ENCODE results near the gene PGAM2.
"Not testable (repeated sequence)": the region's sequence is repeated elsewhere in the genome, so short reads cannot be mapped to it uniquely, and the experiment has no call there.

PGAM2 gene

GRCh38 chr7:44050121-44050914, 15.0 kb downstream of the PGAM2 start:
- no peak for DNase-seq (ENCODE audit: low spot score)

DNA sequence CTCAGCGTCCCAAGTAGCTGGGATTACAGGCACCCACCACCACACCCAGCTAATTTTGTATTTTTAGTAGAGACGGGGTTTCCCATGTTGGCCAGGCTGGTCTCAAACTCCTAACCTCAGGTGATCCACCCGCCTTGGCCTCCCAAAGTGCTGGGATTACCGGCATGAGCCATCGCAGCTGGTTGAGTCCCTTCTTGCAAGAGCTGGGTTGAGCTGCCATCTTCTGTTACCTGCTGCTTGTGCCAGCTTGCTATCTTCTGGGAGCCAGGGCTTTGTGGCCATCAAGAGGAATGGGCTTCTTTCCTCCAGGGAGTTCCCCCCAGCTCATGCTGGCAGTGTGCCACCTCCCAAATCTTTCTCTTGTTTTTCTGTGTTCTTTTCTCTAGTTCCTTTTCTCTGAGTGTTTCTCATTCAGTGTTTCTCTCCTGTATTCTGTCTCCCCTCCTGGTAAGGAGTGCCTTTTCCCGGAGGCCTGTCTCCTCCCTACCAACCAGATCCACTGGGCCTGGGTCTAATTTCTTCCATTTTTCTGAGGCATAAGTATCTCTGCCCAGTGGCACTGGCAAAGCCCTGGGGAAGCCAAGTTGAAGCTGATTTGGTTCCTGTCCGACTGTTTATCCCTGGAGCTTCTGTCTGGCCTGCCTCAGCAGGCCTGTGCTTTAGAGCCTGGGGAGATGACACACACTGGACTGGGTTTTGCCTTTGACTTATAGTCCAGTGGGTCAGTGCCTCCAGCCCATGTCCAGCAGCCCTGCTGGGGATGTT, 17.2 kb downstream of the PGAM2 start:
- DNase-seq (ENCODE audit: low spot score): no peak

- DNase-seq (ENCODE audit: low spot score): no peak
Observed at GRCh38 chr7:44046321-44047061, 18.9 kb downstream of the PGAM2 start.

GRCh38 chr7:44045226-44046014, 19.9 kb downstream of the PGAM2 start:
- DNase-seq (ENCODE audit: low spot score): peak; percentile 32

DNA sequence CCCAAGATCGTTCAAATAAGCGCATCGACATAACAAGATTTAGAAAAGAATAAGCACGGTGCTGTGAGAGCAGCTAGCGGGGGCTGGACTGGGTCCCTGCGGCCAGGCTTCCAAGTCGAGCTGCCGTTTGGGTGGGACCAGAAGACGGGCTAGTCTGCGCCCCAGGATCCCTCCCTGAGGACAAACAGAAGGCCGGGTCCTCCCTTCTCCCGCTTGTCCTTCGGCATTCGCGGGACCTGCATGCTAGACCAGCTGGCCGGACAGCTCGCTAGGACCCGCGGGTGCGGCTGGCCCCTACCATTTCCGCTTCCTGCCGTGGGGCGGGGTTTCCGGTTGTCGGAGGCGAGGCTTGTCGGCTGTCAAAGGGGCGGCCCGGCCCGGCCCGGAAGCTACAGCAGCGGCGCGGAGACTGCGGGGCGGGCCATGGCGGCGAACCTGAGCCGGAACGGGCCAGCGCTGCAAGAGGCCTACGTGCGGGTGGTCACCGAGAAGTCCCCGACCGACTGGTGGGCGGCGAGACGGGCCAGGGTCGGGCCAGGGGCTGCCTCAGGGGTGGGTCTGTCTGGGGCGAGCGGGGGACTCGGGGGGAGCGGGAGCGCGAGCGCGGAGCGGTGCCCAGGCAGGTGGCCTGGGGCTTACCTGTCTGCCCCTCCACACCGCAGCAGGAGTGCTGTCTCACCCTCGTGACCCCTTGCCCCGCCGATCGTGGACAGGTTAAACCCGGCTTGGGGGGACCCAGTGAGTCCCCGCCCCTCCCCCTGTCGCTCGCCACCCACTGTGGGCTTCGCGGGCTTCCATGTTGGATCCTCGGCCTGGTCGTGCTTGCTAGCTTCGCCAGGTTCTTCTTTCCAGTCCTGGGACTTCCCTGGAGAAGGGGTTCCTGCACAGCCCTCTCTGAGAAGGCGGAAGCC, 20.8 kb downstream of the PGAM2 start, which contains the start of gene DBNL:
DBNL (plus strand) TSS at position 388 of the 911 bp plus-strand sequence; CDS start at position 424, 36 bp downstream.
- peak; percentile 87 for DNase-seq (ENCODE audit: low spot score)

DNA sequence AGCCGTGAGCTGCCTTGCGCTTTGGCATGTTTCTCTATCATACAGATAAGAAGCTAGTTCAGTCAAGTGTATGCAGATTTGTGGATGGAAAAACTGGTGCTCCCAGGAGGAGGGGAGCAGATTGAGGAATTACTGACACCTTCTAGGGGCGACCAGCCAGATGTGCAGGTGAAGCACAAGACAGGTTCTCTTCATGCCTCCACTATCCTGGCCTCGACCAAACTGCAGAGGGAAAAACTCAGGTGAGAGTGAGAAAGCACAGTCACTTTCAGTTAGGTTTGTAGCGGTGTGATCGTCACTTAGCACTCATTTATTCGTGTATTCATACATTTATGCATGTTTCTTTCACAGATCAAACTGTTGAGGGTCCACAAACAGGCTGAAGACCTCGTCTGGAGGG, 21.5 kb downstream of the PGAM2 start:
- no peak for DNase-seq (ENCODE audit: low spot score)

DNA sequence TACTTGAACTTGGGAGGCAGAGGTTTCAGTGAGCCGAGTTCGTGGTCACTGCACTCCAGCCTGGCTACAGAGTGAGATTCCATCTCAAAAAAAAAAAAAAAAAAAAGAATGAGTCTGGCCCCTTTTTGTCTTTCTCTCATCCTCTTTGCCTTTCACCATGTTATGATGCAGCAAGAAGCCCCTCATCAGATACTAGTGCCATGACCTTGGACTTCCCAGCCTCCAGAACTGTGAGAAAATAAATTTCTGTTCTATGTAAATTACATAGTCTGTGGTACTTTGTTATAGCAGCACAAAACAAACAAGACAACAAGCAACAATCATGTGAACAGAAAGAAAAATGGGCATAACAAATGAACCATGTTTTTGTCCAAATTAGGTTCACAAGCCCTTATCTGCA, 23.1 kb downstream of the PGAM2 start:
- no peak for DNase-seq (ENCODE audit: low spot score)

DNA sequence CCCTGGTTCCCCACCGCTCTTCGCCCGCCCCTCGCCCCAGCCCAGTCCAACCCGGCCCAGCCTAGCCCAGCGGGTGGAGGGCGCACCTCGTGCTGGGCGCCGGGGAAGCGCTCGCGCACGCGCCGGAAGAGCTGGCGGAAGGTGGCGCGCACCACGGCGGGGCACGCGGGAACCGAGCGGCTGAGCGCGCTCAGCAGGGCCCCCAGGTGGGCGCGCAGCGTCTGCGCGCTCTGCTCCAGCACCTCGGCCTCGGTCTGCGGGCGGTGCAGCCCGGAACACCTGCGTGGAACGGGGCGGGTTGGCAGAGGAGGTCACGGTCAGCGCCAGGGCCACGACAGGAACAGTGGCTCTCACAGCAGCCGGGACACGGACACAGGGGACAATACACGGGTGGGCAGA, 24.9 kb downstream of the PGAM2 start:
- DNase-seq (ENCODE audit: low spot score): not testable (repeated sequence)

GRCh38 chr7:44039800-44040492, 25.4 kb downstream of the PGAM2 start:
- DNase-seq (ENCODE audit: low spot score): not testable (repeated sequence)

GRCh38 chr7:44038961-44039558, 26.3 kb downstream of the PGAM2 start:
- DNase-seq (ENCODE audit: low spot score): peak; percentile 75

DNA sequence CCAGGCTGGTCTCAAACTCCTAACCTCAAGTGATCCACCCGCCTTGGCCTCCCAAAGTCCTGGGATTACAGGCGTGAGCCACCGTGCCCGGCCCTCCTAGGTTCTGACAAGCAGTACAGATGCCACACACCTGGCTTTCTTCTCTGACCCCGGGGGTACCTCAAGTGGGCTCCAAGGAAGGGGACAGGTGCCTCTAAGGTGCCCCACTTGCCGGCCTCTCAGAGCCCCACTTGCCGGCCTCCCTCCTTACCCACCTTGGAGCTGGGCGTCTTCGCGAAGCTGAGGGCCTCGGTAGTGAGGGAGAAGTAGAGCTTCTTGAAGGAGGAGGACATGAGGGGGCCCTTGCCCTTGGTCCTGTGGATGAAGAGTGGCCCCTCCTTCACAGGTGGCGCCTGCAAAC, 26.8 kb downstream of the PGAM2 start:
- DNase-seq (ENCODE audit: low spot score): not testable (repeated sequence)

DNA sequence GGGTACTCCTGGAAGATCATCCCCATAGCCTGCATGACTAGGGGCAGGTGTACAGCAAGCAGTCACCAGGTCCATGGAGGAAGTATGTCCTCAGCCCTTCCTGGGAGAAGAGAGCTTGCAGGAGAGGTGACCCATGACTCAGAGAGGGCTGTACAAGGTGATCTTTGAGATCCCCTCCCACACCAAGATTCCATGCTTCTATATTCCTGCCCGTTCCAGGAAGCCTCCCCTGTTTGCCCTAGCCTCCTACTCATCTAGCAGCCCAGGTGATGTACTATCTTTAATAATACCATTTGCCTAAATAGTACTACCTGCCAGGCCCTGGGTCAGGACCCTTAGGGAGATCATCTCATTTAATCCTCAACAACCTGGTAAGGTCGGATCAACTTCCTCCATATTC, 27.4 kb downstream of the PGAM2 start:
- DNase-seq (ENCODE audit: low spot score): not testable (repeated sequence)

DNA sequence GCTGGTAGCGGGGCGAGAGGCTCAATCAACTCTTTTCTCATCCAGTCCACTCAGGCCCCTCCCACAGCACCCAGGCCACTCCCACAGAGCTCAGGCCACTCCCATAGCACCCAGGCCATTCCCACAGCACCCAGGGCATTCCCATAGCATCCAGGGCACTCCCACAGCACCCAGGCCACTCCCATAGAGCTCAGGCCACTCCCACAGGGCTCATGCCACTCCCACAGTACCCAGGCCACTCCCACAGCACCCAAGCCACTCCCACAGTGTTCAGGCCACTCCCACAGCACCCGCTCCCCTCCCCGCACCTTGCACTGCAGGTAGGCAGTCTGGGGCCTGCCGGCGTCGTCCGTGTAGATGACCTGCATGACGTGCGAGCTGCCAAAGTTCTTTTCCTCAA, 29.0 kb downstream of the PGAM2 start:
- DNase-seq (ENCODE audit: low spot score): peak; percentile 19

DNA sequence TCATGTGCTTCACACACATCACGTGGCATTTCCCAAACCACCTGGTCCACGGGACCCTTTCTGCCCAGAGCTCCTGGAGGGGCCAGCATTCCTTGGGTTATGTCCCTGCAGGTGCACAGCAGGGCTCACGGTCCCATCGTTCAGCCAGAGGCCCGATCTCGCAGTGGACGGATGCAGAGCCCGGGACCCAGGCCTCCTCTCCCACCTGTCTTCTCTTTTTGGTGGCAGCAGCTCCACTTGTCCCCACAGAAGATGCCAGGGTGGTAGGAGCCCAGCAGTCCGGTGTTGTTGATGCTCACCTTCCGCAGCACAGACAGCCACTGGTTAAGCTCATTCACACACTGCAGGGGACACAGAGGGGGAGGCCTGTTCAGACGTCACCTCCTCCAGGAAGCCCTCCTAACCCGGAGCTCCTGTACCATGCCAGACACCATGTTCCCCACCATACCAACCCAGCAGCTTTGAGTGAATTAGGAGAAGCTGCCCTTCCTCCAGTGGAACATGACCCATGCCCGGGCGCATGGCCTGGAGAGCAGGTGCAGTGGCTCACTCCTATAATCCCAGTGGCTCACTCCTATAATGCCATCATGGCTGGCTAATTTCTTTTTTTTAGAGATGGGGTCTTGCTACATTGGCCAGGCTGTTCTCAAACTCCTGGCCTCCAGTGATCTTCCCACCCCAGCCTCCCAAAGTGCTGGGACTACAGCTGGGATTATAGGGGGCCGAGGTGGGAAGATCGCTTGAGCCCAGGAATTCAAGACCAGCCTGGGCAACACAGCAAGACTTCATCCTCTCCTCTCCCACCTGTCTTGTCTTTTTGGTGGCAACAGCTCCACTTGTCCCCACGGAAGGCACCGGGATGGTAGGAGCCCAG, 31.2 kb downstream of the PGAM2 start:
- DNase-seq (ENCODE audit: low spot score): not testable (repeated sequence)

DNA sequence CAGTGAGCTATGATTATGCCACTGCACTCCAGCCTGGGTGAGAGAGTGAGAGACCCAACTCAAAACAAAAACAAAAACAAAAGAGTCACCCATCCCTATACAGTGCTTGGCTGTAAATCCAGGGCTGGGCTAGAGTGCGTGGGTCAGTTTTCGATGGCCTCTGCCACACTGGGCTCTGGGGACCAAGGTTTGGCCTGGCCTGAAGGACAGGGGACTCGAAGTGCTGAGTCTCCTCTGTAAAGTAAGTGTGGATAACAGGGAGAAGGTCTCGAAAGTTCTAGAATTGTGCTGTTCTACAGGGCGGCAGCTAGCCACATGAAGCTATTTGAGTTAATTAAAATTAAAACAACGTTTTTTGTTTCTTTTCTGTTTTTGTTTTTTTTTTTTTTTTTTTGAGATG, 33.3 kb downstream of the PGAM2 start:
- not testable (repeated sequence) for DNase-seq (ENCODE audit: low spot score)

DNA sequence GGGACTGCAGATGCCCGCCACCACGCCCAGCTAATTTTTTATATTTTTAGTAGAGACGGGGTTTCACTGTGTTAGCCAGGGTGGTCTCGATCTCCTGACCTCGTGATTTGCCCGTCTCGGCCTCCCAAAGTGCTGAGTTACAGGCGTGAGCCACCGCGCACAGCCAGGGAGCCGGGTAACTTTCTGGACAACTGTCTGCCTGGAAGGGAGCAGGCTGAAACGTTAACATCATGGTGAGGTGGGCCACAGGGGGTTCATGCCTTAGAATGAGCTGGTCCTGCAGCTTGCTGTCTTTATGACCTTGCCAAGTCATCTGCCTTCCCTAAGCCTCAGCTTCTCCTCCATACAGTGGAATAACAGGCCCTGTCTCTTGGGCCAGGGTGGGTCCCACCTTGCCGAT, 34.0 kb downstream of the PGAM2 start:
- not testable (repeated sequence) for DNase-seq (ENCODE audit: low spot score)

GRCh38 chr7:44030029-44030428, 35.3 kb downstream of the PGAM2 start:
- DNase-seq (ENCODE audit: low spot score): not testable (repeated sequence)

DNA sequence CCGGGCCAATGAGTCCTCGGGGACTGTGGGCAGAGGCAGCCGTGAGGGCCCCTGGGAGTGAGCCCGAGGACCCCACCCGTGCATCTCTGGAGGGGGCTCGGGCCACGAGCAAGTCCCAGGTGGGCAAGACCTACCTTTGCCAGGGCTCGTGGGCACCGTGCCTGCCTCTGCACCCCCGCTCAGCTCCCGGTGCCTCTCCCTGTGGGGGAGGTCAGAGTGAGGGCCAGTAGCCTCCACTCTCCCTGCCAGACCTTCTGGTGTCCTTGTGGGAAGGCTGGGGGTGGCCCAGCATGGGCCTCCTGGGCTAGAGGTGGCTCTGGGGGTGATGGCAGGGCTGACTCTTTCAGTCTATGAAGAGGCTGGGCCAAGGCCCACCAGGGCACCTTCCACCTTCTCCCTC, 35.9 kb downstream of the PGAM2 start:
- DNase-seq (ENCODE audit: low spot score): not testable (repeated sequence)
